HG03103 (cell line): ENCODE data around the gene WDR82.

Experiments
- ATAC-seq: cut with Tn5 transposase; IDR thresholded peaks from one replicate; pipeline ENCODE4 v1.9.1; 2021; ENCODE audit warnings: low read depth; ENCODE audit not compliant: unreplicated experiment

Gene WDR82

DNA sequence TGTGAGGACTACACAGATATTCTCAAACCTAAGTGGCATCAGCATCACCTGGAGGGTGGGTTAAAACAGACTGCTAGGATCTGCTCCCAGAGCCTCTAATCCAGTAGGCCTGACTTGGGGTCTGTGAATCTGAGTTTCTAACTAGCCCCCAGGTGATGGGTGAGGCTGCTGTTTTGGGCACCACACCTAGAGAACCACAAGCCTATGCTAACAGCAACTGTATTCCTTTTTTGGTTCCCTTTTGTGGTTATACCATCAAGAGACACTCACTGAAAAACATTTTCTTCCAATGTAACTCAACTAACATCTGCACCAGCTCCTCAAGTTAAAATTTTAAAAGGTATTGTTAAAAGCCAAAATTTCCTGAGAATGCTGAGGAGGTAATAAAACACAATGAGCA, 16.0 kb downstream of the WDR82 start:
- no peak for ATAC-seq

DNA sequence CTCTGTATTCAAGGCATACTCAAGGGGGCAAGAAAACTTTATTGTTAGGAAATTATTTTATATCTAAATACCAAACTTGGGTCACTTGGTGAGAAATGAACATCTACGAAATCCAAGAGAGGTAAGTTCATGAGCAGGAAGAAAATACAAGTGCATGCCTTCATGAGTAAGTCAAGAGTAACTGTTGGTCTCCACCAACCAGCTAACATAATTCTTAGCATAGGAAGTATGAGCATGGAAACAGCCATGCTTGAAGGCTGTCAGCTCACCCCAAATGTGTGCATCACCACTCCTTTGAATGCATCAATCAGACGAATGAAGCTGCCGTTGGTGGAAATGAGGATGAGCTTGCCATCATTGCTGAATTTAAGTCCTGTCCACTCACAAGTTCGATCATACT, 19.0 kb downstream of the WDR82 start:
- no peak for ATAC-seq

DNA sequence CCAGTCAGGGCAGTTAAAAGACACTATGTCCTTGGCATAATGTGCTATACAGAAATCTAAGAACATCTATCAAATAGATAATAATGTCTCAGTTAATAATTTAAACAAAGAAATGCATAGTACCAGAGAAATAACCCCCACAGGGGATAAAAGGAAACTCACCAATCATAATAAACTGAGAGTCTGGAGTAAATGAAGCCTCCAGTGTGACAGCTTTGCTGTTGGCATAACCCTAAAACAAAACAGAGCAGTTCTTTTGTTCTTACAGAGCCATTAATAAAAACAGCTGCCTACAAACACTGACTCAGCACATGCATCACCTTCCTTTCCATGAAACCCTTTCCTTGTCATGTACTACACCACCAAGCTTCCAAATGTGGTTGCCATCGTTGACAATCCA, 19.4 kb downstream of the WDR82 start:
- ATAC-seq = no peak

GRCh38 chr3:52257911-52258310, 20.5 kb downstream of the WDR82 start:
- no peak for ATAC-seq

GRCh38 chr3:52256622-52257021, 21.8 kb downstream of the WDR82 start:
- ATAC-seq = no peak

- no peak for ATAC-seq
Measured at GRCh38 chr3:52256159-52256558, 22.3 kb downstream of the WDR82 start.

GRCh38 chr3:52254608-52255007, 23.8 kb downstream of the WDR82 start:
- no peak for ATAC-seq

DNA sequence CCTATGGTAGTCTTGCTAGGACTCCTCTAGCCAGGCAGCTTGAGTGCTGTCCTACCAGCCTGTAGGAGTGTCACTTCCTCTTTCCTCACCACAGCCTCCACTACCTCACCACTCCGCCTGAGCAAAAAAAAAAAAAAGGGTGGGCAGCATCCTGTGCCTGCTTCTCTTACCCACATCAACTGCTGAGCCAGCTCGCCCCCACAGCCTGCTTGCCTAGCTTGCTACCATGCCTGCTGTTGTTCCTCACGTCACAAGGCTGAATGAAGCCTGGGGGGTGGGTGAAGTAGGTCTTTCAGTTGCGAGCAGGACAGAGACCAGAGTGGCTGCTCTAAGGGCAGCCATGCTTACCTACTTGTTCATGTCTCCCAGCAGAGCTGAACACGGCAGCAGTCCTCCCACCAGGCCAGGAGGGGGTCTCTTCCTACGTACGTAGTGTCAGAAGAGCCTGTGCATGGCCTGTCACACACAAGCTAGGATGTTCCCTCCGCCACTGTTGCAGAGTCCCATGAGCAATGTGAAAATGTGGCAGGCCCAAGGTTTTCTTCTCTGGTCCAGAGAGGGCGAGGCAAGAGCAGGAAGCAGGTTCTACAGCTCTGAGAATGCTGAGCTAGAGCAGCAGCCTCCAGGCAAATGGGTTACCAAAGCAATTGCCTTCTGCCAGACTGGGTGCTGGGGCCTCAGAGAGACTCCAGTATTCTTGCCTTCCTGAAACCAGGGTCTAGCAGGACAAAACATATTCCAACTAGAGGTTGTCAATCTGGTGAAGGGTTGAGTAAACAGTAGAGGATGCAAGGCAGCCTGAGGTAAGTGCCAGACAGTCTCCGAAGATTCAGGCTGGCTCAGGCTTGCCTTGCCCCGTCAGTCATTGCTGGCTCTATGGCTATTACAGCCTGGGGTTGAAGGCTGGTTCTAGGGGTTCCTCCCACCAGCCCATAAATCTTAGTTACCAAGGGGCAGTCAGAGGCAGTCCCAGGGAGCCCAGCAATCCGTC, 24.8 kb downstream of the WDR82 start:
- peak; percentile 79 for ATAC-seq

DNA sequence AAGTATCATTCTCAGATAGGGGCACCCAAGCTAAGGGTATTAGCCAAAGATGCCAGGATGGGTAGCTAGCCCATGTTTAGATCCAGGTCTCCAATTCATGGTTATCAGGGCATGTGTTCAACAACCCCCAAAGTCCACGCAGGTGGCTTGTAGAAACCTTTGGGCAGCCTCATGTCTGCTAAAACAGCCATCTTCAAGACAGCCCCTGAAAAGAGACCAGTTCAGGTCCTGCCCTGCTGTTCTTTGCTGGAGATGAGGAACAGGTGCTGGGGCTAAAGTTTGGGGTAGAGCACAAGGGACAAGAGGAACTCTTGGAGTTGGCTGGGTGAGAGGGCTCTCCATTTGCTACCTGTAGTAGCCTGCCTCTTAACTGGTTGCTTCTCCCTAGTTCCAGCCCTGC, 28.3 kb downstream of the WDR82 start:
- ATAC-seq = no peak

DNA sequence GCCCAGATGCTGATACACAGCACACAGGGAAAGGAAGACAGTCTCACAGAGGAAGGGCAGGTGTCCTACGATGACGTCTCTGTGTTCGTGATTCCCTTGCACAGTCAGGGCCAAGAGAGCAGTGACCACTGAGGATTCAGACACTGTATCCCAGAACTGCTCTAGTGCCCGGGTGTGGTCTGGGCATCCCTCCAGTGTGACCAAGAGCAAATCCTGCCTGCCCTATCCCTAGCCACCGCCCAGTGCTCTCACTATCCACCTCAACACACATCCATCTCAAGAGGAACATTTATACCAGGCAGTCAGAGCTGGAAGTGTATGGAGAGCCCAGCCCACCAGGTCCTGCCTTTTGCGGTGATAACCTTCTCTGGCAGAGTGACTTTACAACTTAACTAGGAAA, 28.8 kb downstream of the WDR82 start:
- ATAC-seq = no peak

DNA sequence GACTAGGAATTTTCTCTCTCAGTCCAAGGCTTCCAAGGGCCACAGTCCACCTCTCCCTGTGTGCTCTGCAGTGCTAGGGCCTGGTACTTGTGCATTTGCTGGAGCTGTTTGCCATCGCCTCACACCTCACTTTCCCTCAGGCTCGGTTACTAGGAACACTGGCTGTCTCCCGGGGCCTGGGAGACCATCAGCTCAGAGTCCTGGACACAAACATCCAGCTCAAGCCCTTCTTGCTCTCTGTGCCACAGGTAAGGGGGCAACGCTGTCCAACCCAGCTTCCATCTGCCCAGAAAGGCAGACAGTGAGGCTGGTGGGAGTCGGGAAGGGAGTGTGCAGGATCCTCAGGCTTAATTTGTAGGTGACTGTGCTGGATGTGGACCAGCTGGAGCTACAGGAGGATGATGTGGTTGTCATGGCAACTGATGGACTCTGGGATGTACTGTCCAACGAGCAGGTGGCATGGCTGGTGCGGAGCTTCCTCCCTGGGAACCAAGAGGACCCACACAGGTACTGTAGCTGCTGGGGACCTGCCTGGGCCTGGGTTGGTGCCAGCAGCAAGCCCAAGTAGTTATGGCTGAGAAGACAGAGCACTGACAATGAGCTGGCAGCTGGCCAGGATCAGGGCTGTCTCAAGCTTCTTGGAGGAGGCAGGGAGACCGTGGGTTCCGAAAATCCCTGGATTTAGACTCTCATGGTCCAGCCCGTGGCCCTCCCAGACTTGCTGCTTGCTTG, 29.5 kb downstream of the WDR82 start:
- ATAC-seq = no peak

GRCh38 chr3:52248165-52248541, 30.3 kb downstream of the WDR82 start:
- ATAC-seq = no peak

- ATAC-seq = no peak
Measured at GRCh38 chr3:52247409-52248164, 30.9 kb downstream of the WDR82 start.

GRCh38 chr3:52246728-52247408, 31.6 kb downstream of the WDR82 start:
- ATAC-seq = no peak

- ATAC-seq = no peak
Measured at GRCh38 chr3:52246264-52246620, 32.2 kb downstream of the WDR82 start.

- ATAC-seq = no peak
Measured at GRCh38 chr3:52245322-52246263, 32.9 kb downstream of the WDR82 start, which contains the start of gene PPM1M. Gene PPM1M (plus strand): TSS chr3:52245759. CDS start chr3:52245825, 66 bp downstream.

DNA sequence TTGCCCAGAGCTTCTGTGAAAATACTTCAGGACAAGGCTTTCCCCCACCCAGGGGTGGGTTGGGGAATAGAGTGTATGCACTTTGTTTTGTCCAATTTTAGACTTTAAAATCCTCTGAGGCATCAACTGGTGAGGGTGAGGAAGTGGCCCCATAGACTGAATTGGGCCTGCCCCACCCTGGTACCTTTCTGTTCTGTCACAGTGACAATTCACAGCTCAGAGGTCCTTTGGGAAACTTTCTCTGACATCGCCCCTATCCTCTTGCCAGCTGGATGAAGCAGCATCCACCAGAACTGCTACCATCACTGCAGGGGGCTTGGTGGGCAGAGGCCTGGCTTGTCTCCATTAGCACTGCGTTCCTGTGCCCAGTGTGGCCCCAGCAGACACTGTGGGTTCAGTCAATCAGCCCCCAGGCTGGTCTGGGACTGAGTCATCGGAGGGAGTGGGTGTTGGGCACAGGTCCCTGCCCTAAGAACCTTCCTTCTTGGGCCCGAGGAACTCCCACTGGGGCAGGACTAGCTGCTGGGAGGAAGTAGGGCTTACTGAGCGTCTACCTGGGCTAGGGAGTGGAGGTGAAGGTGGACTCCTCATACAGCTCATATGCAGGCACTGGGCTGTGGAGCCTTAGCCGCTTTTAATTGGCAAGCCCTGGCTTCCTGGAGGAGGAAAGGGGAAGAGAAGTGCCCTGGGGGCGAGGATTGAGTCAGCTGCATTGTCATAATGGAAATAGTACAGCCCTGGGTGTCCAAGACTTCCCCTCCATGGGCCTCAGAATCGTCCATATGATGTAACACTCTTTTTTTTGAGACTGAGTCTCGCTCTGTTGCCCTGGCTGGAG, 34.4 kb downstream of the WDR82 start:
- no peak for ATAC-seq

- no peak for ATAC-seq
Measured at GRCh38 chr3:52242039-52242438, 36.4 kb downstream of the WDR82 start.
